IMR-90 (cell line): ENCODE measurements around the gene PAK5. TPM values are rescaled to one million over a fixed set of nuclear protein-coding genes. Genes with fewer than 3 reads are reported as not detected.

ENCODE experiments used
- ATAC-seq: fragments of 200-7000 bp; cut with Tn5 transposase; 2 replicates; pipeline ENCODE4 v1.9.1; 2020; ENCODE audit warnings: low read depth, mild to moderate bottlenecking, moderate library complexity
- BruUV-seq: library from RNA; stranded (reverse); fragments of 400-500 nt; replicated peaks from 2 replicates; lab custom pipeline; 2021; lab: Mats Ljungman, UMichigan
- CTCF ChIA-PET: fragments of 300-600 bp; formaldehyde crosslinking; extraction: SDS; loops from one replicate; lab custom pipeline; 2021; ENCODE audit warnings: antibody characterized with exemption; lab: Yijun Ruan, JAX
- POLR2A ChIA-PET: fragments of 300-600 bp; sonication (Branson Sonifier 250); formaldehyde crosslinking; loops from one replicate; lab custom pipeline; 2022; ENCODE audit warnings: antibody characterized with exemption; ENCODE audit not compliant: unreplicated experiment; lab: Charles Lee
- DNase-seq: peaks from one replicate; pipeline ENCODE4 v3.0.0; 2013
- H2AFZ ChIP-seq: replicated peaks from 2 replicates; pipeline ENCODE3; 2013; ENCODE audit warnings: low read length, mild to moderate bottlenecking; ENCODE audit not compliant: poor library complexity
- H2AK5ac ChIP-seq: 2 replicates; pipeline ENCODE4 v1.6.1; 2013; ENCODE audit warnings: low read depth, low read length, inconsistent platforms
- H2AK9ac ChIP-seq: replicated peaks from 2 replicates; pipeline ENCODE3; 2013; ENCODE audit warnings: mild to moderate bottlenecking, low read depth, low read length, moderate library complexity; ENCODE audit not compliant: poor library complexity
- H2BK120ac ChIP-seq: 2 replicates; pipeline ENCODE4 v1.6.1; 2013; ENCODE audit warnings: low read depth, low read length, inconsistent platforms
- H2BK15ac ChIP-seq: 3 replicates; pipeline ENCODE4 v1.6.1; 2013; ENCODE audit warnings: low read depth, low read length, inconsistent platforms
- H2BK20ac ChIP-seq: 2 replicates; pipeline ENCODE4 v1.6.1; 2013; ENCODE audit warnings: low read depth, mild to moderate bottlenecking, inconsistent platforms, low read length, moderate library complexity
- H2BK5ac ChIP-seq: 2 replicates; pipeline ENCODE4 v1.6.1; 2013; ENCODE audit warnings: mild to moderate bottlenecking, low read depth, low read length, inconsistent platforms; ENCODE audit not compliant: poor library complexity, severe bottlenecking
- H3K14ac ChIP-seq: replicated peaks from 2 replicates; pipeline ENCODE4 v1.6.1; 2013; ENCODE audit warnings: low read depth, low read length, inconsistent platforms
- H3K18ac ChIP-seq: 2 replicates; pipeline ENCODE4 v1.6.1; 2013; ENCODE audit warnings: low read depth, low read length, control low read depth
- H3K23ac ChIP-seq: 2 replicates; pipeline ENCODE4 v1.6.1; 2013; ENCODE audit warnings: low read depth, low read length, inconsistent platforms
- H3K27ac ChIP-seq: 2 replicates; pipeline ENCODE4 v1.5.1; 2013; ENCODE audit warnings: mild to moderate bottlenecking, control low read depth, low read length; ENCODE audit not compliant: insufficient read depth
- H3K27me3 ChIP-seq: 2 replicates; pipeline ENCODE4 v1.6.1; 2013; ENCODE audit warnings: low read length; ENCODE audit not compliant: control insufficient read depth, insufficient read depth
- H3K36me3 ChIP-seq: 2 replicates; pipeline ENCODE4 v1.6.1; 2013; ENCODE audit warnings: low read length, mixed read lengths; ENCODE audit not compliant: control insufficient read depth, insufficient read depth
- H3K4ac ChIP-seq: 2 replicates; pipeline ENCODE4 v1.6.1; 2013; ENCODE audit warnings: low read depth, low read length, inconsistent platforms
- H3K4me1 ChIP-seq: 2 replicates; pipeline ENCODE4 v1.6.1; 2013; ENCODE audit warnings: low read length, mixed read lengths; ENCODE audit not compliant: control insufficient read depth, insufficient read depth
- H3K4me2 ChIP-seq: 2 replicates; pipeline ENCODE4 v1.6.1; 2013; ENCODE audit warnings: low read depth, mild to moderate bottlenecking, control low read depth, low read length, moderate library complexity
- H3K4me3 ChIP-seq: 2 replicates; pipeline ENCODE4 v1.5.1; 2013; ENCODE audit warnings: low read depth, mild to moderate bottlenecking, control low read depth, low read length, moderate library complexity; ENCODE audit not compliant: insufficient read depth
- H3K56ac ChIP-seq: 2 replicates; pipeline ENCODE4 v1.6.1; 2013; ENCODE audit warnings: low read length, inconsistent platforms; ENCODE audit not compliant: insufficient read depth; ENCODE audit errors: extremely low read depth
- H3K79me1 ChIP-seq, 2 experiments: 2 replicates each; pipeline ENCODE4 v1.6.1; 2013; ENCODE audit warnings: low read length in 2 of 2, inconsistent platforms in 1 of 2, low read depth in 1 of 2
- H3K9ac ChIP-seq: 2 replicates; pipeline ENCODE4 v1.6.1; 2013; ENCODE audit warnings: low read depth, low read length, control low read depth
- H3K9me1 ChIP-seq: 2 replicates; pipeline ENCODE4 v1.6.1; 2013; ENCODE audit warnings: low read length, inconsistent platforms; ENCODE audit not compliant: insufficient read depth
- H3K9me3 ChIP-seq: 2 replicates; pipeline ENCODE4 v1.6.1; 2013; ENCODE audit warnings: low read length; ENCODE audit not compliant: control insufficient read depth, insufficient read depth
- H4K20me1 ChIP-seq: 2 replicates; pipeline ENCODE4 v1.6.1; 2013; ENCODE audit warnings: low read length, inconsistent platforms; ENCODE audit not compliant: insufficient read depth
- H4K5ac ChIP-seq: 2 replicates; pipeline ENCODE4 v1.6.1; 2013; ENCODE audit warnings: mild to moderate bottlenecking, low read depth, low read length, control low read depth
- H4K8ac ChIP-seq, 2 experiments: 2 replicates each; pipeline ENCODE4 v1.6.1; 2013; ENCODE audit warnings: low read depth in 2 of 2, low read length in 2 of 2, control low read depth in 1 of 2, inconsistent platforms in 1 of 2
- H4K91ac ChIP-seq: 2 replicates; pipeline ENCODE4 v1.6.1; 2013; ENCODE audit warnings: low read depth, low read length, inconsistent platforms; ENCODE audit not compliant: insufficient read depth
- FOS ChIP-seq: fragments of 150-350 bp; IDR thresholded peaks from 2 replicates; pipeline ENCODE4 v1.6.1; 2016; ENCODE audit warnings: low read depth, low read length
- MAZ ChIP-seq: IDR thresholded peaks from 2 replicates; pipeline ENCODE4 v1.6.1; 2012; ENCODE audit warnings: low read depth, mild to moderate bottlenecking, low read length, improper control_type of control experiment, moderate library complexity, borderline replicate concordance
- POLR2A ChIP-seq: IDR thresholded peaks from 2 replicates; pipeline ENCODE4 v1.6.1; 2012; ENCODE audit warnings: mild to moderate bottlenecking, low read depth, low read length
- SMC3 ChIP-seq: fragments of 150-350 bp; IDR thresholded peaks from 2 replicates; pipeline ENCODE4 v1.6.1; 2016; ENCODE audit warnings: low read depth, mild to moderate bottlenecking, antibody characterized with exemption, low read length, moderate library complexity
- WGBS, 2 experiments: methylation state at CpG; one replicate each; pipeline versions ENCODE4 v1.1.5 to v1.1.7; 2013; ENCODE audit warnings: missing lambda C conversion rate in 2 of 2; ENCODE audit not compliant: insufficient read length in 1 of 2; ENCODE audit errors: extremely low coverage in 2 of 2; 5-methylcytosine and 5-hydroxymethylcytosine counted together
- dilution Hi-C: fragments of 300-500 bp; cut with HindIII; formaldehyde crosslinking; loops from one replicate; pipeline ENCODE4 v1.14.3; 2018; ENCODE audit warnings: low sequenced_read_pairs; ENCODE audit not compliant: unreplicated experiment
- in situ Hi-C: fragments of 300-500 bp; cut with MboI; formaldehyde crosslinking; loops from 3 replicates; pipeline ENCODE4 v1.14.3; 2019; ENCODE audit warnings: low sequenced_read_pairs, inconsistent platforms, mixed read lengths
- intact Hi-C: fragments of 100-400 bp; cut with micrococcal nuclease; formaldehyde crosslinking; loops from 2 replicates; pipeline ENCODE4 v1.10.0; 2022
- polyA plus RNA-seq, 3 experiments: library from polyadenylated mRNA; depleted of rRNA; stranded (reverse); fragments of >200 nt; gene quantifications; 2 replicates each; pipeline ENCODE4 v1.2.3, GENCODE V29; 2012; ENCODE audit warnings: low replicate concordance in 1 of 3
- total RNA-seq: library from RNA; depleted of rRNA; stranded (reverse); fragments of >200 nt; gene quantifications from 2 replicates; pipeline ENCODE4 v1.2.3, GENCODE V29; 2012

PAK5 gene
- total and polyA plus RNA-seq, 2 of the 4 experiments (the other 2 are of a cell fraction), result not detected

DNA sequence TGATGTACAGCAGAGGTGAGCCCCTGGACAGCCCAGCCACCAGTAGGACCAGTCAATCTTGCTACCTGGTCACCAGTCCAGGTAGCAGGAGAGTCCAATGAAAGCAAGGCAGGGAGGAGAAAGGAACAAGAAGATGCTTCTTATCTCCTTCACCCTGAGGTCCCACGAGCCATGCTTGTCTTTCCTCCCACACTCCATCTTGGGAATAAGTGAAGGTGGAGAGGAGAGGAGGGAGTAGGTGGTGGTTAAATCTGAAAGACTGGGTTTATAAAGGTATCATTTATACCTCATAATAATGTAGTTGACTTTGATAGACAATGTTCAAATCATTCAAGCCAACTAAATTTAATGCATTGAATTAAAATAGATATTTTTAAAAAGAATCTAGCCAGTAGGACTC is 288.6 kb downstream of the PAK5 start:
- DNase-seq (no peak), ATAC-seq (no peak)
- Histone ChIP-seq H2AK9ac (no peak overlapping the region), H2BK15ac (no peak overlapping the region), H3K79me1 (no peaks in the 10 kb centered on the region), H4K5ac (no peak overlapping the region), H4K20me1 (no peaks in the 10 kb centered on the region), H3K36me3 (no peaks in the 10 kb centered on the region), H3K9ac (no peak overlapping the region), H3K27me3 (peaks cover 2% of the 10 kb centered on the region), H2BK5ac (no peak overlapping the region), H3K9me3 (no peaks in the 10 kb centered on the region), H2BK120ac (no peak overlapping the region), H2BK20ac (no peak overlapping the region), H3K4me1 (no peaks in the 10 kb centered on the region), H4K91ac (no peak overlapping the region), H3K18ac (no peak overlapping the region), H3K14ac (no peak overlapping the region), H3K27ac (no peak overlapping the region), H3K56ac (no peak overlapping the region), H3K9me1 (no peaks in the 10 kb centered on the region), H3K4me3 (no peak overlapping the region), H3K4me2 (no peak overlapping the region), H2AFZ (no peak overlapping the region), H2AK5ac (no peak overlapping the region), H3K4ac (no peak overlapping the region), H3K23ac (no peak overlapping the region), H4K8ac (no peak overlapping the region)
- ChIA-PET POLR2A (no interaction called here), CTCF (no interaction called here)
- no TSS peak for BruUV-seq
- WGBS, 2 experiments, result no CpG with 5 or more reads among the region's 1 CpG
- TF ChIP-seq SMC3 (no peak), POLR2A (no peak), FOS (no peak), MAZ (no peak)
- dilution Hi-C loops (no loop called here), intact Hi-C loops (no loop called here), in situ Hi-C loops (no loop called here)
